HG03565 (cell line): ENCODE data around the gene FBXO11.
"Not testable (repeated sequence)": the region's sequence is repeated elsewhere in the genome, so short reads cannot be mapped to it uniquely, and the experiment has no call there.

Experiments
- ATAC-seq: cut with Tn5 transposase; IDR thresholded peaks from one replicate; pipeline ENCODE4 v1.9.1; 2021; ENCODE audit warnings: mild to moderate bottlenecking, moderate library complexity; ENCODE audit not compliant: unreplicated experiment

Gene FBXO11

GRCh38 chr2:47899915-47900816, 6.1 kb downstream of the FBXO11 start:
- ATAC-seq = no peak

GRCh38 chr2:47897883-47898731, 8.2 kb downstream of the FBXO11 start:
- ATAC-seq = peak; percentile 45

- not testable (repeated sequence) for ATAC-seq
Measured at GRCh38 chr2:47897191-47897882, 9.0 kb downstream of the FBXO11 start.

- no peak for ATAC-seq
Measured at GRCh38 chr2:47896450-47896968, 9.8 kb downstream of the FBXO11 start.

GRCh38 chr2:47893771-47894170, 12.5 kb downstream of the FBXO11 start:
- ATAC-seq = no peak

- no peak for ATAC-seq
Measured at GRCh38 chr2:47892338-47892730, 14.0 kb downstream of the FBXO11 start.

- ATAC-seq = no peak
Measured at GRCh38 chr2:47891369-47892337, 14.6 kb downstream of the FBXO11 start.

GRCh38 chr2:47890711-47891368, 15.5 kb downstream of the FBXO11 start:
- no peak for ATAC-seq

GRCh38 chr2:47888581-47889280, 17.6 kb downstream of the FBXO11 start:
- ATAC-seq = no peak

- no peak for ATAC-seq
Measured at GRCh38 chr2:47876912-47877311, 29.4 kb downstream of the FBXO11 start.

GRCh38 chr2:47872941-47873340, 33.4 kb downstream of the FBXO11 start:
- ATAC-seq = no peak

- ATAC-seq = no peak
Measured at GRCh38 chr2:47870641-47871540, 35.4 kb downstream of the FBXO11 start.

- no peak for ATAC-seq
Measured at GRCh38 chr2:47869859-47870595, 36.3 kb downstream of the FBXO11 start.

GRCh38 chr2:47868611-47869352, 37.5 kb downstream of the FBXO11 start:
- no peak for ATAC-seq

GRCh38 chr2:47867205-47867604, 39.1 kb downstream of the FBXO11 start:
- no peak for ATAC-seq

GRCh38 chr2:47864566-47864965, 41.7 kb downstream of the FBXO11 start:
- no peak for ATAC-seq
